Liver (tissue), 3 donors: ENCODE data around the gene ABHD2.

Experiments
- EGR1 ChIP-seq, 2 donors: IDR thresholded peaks; 2 replicates each; pipeline ENCODE4 v1.6.1; 2016 to 2018; ENCODE audit warnings: antibody characterized with exemption in 2 of 2, low read depth in 2 of 2
- GABPA ChIP-seq, 2 donors: IDR thresholded peaks in 1 of 2; conservative IDR thresholded peaks in 1 of 2; 2 replicates each; pipeline ENCODE4 v1.6.1; 2016; ENCODE audit warnings: antibody characterized with exemption in 2 of 2, mild to moderate bottlenecking in 1 of 2, moderate library complexity in 1 of 2
- JUND ChIP-seq, 2 donors: IDR thresholded peaks; 2 replicates each; pipeline ENCODE4 v1.6.1; 2016; ENCODE audit warnings: antibody characterized with exemption in 2 of 2
- NR2F2 ChIP-seq: IDR thresholded peaks from 2 replicates; pipeline ENCODE4 v1.6.1; 2016; ENCODE audit warnings: antibody characterized with exemption
- RAD21 ChIP-seq, 2 donors: IDR thresholded peaks; 2 replicates each; pipeline ENCODE4 v1.6.1; 2016; ENCODE audit warnings: antibody characterized with exemption in 2 of 2, mild to moderate bottlenecking in 2 of 2
- RXRA ChIP-seq, 2 donors: IDR thresholded peaks; 2 replicates each; pipeline ENCODE4 v1.6.1; 2017 to 2018; ENCODE audit warnings: antibody characterized with exemption in 2 of 2, mild to moderate bottlenecking in 1 of 2
- SP1 ChIP-seq: IDR thresholded peaks from 2 replicates; pipeline ENCODE4 v1.6.1; 2018; ENCODE audit warnings: antibody characterized with exemption, mild to moderate bottlenecking
- TAF1 ChIP-seq: conservative IDR thresholded peaks from 2 replicates; pipeline ENCODE4 v1.6.1; 2016; ENCODE audit warnings: antibody characterized with exemption, mild to moderate bottlenecking
- YY1 ChIP-seq: IDR thresholded peaks from 2 replicates; pipeline ENCODE4 v1.6.1; 2016; ENCODE audit warnings: antibody characterized with exemption, mild to moderate bottlenecking
- TF ChIP-seq, protein P1 (sequence below): fragments of 150-350 bp; IDR thresholded peaks from 2 replicates; pipeline ENCODE4 v1.5.1; 2017; ENCODE audit warnings: improper control_type of control experiment, low read depth, low read length; ENCODE audit not compliant: missing input control
- TF ChIP-seq, protein P2 (sequence below): IDR thresholded peaks from 2 replicates; pipeline ENCODE4 v1.6.1; 2016; ENCODE audit warnings: antibody characterized with exemption
- TF ChIP-seq, protein P3 (sequence below): IDR thresholded peaks from 2 replicates; pipeline ENCODE4 v1.6.1; 2016; ENCODE audit warnings: antibody characterized with exemption
- TF ChIP-seq, protein P4 (sequence below): IDR thresholded peaks from 2 replicates; pipeline ENCODE4 v1.6.1; 2016; ENCODE audit warnings: antibody characterized with exemption, mild to moderate bottlenecking
- TF ChIP-seq, protein P5 (sequence below): IDR thresholded peaks from 2 replicates; pipeline ENCODE4 v1.6.1; 2016; ENCODE audit warnings: antibody characterized with exemption
- donor health status: healthy.
- donor health status: healthy.

DNA sequence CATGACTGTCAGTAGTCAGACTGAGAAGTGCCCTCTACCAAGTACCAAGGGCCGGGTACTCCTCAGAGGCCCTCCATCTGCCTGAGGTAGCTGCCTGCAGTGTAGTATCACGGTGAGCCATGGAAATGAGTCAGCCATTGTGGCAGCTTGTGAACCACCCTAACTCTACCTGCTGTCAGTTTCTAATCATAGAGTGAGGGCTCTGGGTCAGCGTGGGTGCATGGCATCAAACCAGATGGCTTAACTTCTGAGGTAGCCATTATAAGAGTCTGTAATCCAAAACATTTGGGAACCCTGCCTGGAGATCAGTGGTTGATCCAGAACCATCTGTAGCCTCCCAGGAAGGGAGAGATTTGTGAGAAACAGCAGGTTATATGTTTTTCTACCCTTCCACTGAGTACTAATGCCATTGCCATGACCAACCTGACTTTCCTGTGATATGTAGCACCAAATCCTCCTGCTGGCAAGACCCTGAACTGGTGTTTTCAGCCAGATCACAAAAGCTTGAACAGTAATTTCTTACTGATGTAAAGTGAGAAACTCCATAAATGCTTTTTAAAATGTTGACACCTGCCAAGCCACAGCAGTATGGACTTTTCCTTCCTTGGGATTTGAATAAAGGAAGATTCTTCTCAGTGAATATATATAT lies 38.9 kb downstream of the ABHD2 start:
- TF ChIP-seq, protein P1, sequence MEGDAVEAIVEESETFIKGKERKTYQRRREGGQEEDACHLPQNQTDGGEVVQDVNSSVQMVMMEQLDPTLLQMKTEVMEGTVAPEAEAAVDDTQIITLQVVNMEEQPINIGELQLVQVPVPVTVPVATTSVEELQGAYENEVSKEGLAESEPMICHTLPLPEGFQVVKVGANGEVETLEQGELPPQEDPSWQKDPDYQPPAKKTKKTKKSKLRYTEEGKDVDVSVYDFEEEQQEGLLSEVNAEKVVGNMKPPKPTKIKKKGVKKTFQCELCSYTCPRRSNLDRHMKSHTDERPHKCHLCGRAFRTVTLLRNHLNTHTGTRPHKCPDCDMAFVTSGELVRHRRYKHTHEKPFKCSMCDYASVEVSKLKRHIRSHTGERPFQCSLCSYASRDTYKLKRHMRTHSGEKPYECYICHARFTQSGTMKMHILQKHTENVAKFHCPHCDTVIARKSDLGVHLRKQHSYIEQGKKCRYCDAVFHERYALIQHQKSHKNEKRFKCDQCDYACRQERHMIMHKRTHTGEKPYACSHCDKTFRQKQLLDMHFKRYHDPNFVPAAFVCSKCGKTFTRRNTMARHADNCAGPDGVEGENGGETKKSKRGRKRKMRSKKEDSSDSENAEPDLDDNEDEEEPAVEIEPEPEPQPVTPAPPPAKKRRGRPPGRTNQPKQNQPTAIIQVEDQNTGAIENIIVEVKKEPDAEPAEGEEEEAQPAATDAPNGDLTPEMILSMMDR: no peak
- TF ChIP-seq TAF1: no peak
- TF ChIP-seq RAD21 (IDR thresholded peaks at IDR 0.05): peak in 1 of 2 donors; percentile 22
- TF ChIP-seq, protein P2, sequence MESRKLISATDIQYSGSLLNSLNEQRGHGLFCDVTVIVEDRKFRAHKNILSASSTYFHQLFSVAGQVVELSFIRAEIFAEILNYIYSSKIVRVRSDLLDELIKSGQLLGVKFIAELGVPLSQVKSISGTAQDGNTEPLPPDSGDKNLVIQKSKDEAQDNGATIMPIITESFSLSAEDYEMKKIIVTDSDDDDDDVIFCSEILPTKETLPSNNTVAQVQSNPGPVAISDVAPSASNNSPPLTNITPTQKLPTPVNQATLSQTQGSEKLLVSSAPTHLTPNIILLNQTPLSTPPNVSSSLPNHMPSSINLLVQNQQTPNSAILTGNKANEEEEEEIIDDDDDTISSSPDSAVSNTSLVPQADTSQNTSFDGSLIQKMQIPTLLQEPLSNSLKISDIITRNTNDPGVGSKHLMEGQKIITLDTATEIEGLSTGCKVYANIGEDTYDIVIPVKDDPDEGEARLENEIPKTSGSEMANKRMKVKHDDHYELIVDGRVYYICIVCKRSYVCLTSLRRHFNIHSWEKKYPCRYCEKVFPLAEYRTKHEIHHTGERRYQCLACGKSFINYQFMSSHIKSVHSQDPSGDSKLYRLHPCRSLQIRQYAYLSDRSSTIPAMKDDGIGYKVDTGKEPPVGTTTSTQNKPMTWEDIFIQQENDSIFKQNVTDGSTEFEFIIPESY: no peak
- TF ChIP-seq EGR1 (IDR thresholded peaks at IDR 0.05; ENCODE audit: low read depth in 2 of 2): peak in 1 of 2 donors; percentile 71
- TF ChIP-seq, protein P3, sequence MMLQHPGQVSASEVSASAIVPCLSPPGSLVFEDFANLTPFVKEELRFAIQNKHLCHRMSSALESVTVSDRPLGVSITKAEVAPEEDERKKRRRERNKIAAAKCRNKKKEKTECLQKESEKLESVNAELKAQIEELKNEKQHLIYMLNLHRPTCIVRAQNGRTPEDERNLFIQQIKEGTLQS: no peak
- TF ChIP-seq JUND (IDR thresholded peaks at IDR 0.05): no peak
- TF ChIP-seq, protein P4, sequence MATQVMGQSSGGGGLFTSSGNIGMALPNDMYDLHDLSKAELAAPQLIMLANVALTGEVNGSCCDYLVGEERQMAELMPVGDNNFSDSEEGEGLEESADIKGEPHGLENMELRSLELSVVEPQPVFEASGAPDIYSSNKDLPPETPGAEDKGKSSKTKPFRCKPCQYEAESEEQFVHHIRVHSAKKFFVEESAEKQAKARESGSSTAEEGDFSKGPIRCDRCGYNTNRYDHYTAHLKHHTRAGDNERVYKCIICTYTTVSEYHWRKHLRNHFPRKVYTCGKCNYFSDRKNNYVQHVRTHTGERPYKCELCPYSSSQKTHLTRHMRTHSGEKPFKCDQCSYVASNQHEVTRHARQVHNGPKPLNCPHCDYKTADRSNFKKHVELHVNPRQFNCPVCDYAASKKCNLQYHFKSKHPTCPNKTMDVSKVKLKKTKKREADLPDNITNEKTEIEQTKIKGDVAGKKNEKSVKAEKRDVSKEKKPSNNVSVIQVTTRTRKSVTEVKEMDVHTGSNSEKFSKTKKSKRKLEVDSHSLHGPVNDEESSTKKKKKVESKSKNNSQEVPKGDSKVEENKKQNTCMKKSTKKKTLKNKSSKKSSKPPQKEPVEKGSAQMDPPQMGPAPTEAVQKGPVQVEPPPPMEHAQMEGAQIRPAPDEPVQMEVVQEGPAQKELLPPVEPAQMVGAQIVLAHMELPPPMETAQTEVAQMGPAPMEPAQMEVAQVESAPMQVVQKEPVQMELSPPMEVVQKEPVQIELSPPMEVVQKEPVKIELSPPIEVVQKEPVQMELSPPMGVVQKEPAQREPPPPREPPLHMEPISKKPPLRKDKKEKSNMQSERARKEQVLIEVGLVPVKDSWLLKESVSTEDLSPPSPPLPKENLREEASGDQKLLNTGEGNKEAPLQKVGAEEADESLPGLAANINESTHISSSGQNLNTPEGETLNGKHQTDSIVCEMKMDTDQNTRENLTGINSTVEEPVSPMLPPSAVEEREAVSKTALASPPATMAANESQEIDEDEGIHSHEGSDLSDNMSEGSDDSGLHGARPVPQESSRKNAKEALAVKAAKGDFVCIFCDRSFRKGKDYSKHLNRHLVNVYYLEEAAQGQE: no peak
- TF ChIP-seq NR2F2: no peak
- TF ChIP-seq, protein P5, sequence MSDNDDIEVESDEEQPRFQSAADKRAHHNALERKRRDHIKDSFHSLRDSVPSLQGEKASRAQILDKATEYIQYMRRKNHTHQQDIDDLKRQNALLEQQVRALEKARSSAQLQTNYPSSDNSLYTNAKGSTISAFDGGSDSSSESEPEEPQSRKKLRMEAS: no peak
- TF ChIP-seq GABPA (IDR thresholded peaks at IDR 0.05 in 1 of 2, conservative IDR thresholded peaks at IDR 0.05 in 1 of 2): no peak
- no peak for TF ChIP-seq SP1
- TF ChIP-seq YY1: peak; percentile 47
- no peak for TF ChIP-seq RXRA (IDR thresholded peaks at IDR 0.05)
